ENCODE measurements around the gene ATP6V1G1.

DNA sequence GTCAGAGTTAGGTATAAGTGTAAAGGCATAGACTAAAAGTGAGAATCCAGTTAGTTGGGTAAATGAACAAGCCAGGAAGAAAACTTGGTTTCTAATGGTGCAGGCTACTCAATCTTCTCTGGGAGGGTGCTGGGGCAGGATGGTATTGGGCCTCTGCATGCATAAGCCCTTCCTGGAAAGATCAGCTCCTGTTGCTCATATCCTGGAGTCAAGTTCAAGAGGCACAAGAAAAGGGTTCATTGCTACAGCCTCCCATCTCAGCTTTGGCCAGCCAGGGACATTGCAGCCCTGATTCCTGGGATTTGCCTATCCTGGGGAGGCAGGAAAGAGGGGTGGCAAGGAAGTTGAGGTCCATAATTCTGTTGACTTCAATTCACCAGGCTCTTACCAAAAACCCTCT lies 40.7 kb upstream of the ATP6V1G1 start:
- TF ChIP-seq EZH2 (IDR thresholded peaks at IDR 0.05; ENCODE audit: insufficient read depth, poor library complexity, severe bottlenecking) (no peak), EZH2phosphoT487 (IDR thresholded peaks at IDR 0.05; ENCODE audit: insufficient read depth, low read depth) (no peak)

Data from GM23248 (cell line).